Measurements from ENCODE around the gene WWC1. TPM values are rescaled to one million over a fixed set of nuclear protein-coding genes. Genes with fewer than 3 reads are reported as not detected.

Gene WWC1
- total RNA-seq, 2 donors from 2014 or later = 45.3 to 52.6 TPM

DNA sequence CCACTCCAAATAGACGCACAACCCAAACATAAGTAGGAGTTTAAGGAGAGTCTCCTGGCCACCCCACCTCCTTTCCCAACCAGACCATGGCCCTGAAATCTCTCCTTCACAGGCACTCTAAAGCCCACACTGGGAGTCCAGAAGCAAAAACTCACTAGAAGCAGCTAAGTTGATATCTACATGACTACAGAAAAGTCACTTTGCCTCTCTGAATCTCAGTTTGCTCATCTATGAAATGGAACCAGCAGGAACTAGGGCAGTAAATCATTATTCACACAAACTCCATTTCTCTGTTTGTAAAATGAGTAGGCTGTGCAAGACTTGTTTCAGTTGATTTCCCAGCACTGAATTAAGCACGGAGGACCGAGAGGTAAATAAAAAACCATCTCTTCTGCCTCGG, 4.1 kb upstream of the WWC1 start:
- intact Hi-C loops (cut with DNase I) = no loop called here
- H3K27ac ChIP-seq = peak overlapping the region in 1 of 2 donors; percentile 84
- no peaks in the 10 kb centered on the region for H3K36me3 ChIP-seq
- DNase-seq (ENCODE audit: low spot score) = no peak
- TF ChIP-seq POLR2A (IDR thresholded peaks at IDR 0.05) = no peak
- no peak for TF ChIP-seq POLR2AphosphoS5 (IDR thresholded peaks at IDR 0.05)
- TF ChIP-seq, protein P1, sequence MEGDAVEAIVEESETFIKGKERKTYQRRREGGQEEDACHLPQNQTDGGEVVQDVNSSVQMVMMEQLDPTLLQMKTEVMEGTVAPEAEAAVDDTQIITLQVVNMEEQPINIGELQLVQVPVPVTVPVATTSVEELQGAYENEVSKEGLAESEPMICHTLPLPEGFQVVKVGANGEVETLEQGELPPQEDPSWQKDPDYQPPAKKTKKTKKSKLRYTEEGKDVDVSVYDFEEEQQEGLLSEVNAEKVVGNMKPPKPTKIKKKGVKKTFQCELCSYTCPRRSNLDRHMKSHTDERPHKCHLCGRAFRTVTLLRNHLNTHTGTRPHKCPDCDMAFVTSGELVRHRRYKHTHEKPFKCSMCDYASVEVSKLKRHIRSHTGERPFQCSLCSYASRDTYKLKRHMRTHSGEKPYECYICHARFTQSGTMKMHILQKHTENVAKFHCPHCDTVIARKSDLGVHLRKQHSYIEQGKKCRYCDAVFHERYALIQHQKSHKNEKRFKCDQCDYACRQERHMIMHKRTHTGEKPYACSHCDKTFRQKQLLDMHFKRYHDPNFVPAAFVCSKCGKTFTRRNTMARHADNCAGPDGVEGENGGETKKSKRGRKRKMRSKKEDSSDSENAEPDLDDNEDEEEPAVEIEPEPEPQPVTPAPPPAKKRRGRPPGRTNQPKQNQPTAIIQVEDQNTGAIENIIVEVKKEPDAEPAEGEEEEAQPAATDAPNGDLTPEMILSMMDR (IDR thresholded peaks at IDR 0.05) = no peak
- no peak overlapping the region for H3K4me3 ChIP-seq
- no peaks in the 10 kb centered on the region for H3K4me1 ChIP-seq (replicated peaks)
- no peaks in the 10 kb centered on the region for H3K27me3 ChIP-seq (replicated peaks; ENCODE audit: insufficient read depth)
- 95% methylated on average over 4 of the region's 4 CpGs for WGBS
- no peaks in the 10 kb centered on the region for H3K9me3 ChIP-seq

- no peaks in the 10 kb centered on the region for H3K9me3 ChIP-seq
- peak; percentile 90 for DNase-seq (ENCODE audit: low spot score)
- peak overlapping the region; percentile 84 to 90 for H3K27ac ChIP-seq
- peak overlapping the region; percentile 1 to 7 for H3K4me3 ChIP-seq
- intact Hi-C loops (cut with DNase I) = no loop called here
- no peaks in the 10 kb centered on the region for H3K36me3 ChIP-seq
- 41% methylated on average over 22 of the region's 22 CpGs for WGBS
- no peaks in the 10 kb centered on the region for H3K4me1 ChIP-seq (replicated peaks)
- TF ChIP-seq POLR2AphosphoS5 (IDR thresholded peaks at IDR 0.05) = peak; percentile 95
- peak; percentile 33 for TF ChIP-seq POLR2A (IDR thresholded peaks at IDR 0.05)
- TF ChIP-seq, protein P1 (IDR thresholded peaks at IDR 0.05) = peak in 2 of 4 experiments; percentile 17 to 19
- no peaks in the 10 kb centered on the region for H3K27me3 ChIP-seq (replicated peaks; ENCODE audit: insufficient read depth)
These were observed 2.8 kb upstream of the WWC1 start for GRCh38 chr5:168288349-168289245.

DNA sequence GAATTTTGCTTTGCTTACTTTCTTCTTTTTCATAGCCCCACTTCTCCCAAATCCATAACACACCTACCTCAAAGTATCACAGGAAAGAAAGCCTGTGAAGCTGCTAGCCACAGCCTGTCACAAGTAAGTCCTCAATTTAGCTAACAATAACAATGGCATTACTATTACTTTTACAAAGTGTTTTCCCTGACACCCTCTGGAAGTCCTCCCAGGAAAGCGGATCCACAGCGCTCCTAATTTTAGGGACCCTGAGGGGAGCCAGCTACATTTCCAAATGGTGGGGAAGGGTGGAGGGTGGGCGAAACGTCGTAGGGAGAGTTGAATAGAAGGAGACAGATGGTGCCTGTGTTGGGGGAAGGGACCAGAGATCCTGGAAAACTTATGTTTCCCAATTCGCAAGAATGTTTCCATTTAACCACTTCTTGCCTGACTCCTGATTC, 523 bp upstream of the WWC1 start:
- Histone ChIP-seq H3K4me3 (peak overlapping the region; percentile 50 to 68), H3K36me3 (no peaks in the 10 kb centered on the region), H3K9me3 (no peaks in the 10 kb centered on the region), H3K4me1 (replicated peaks) (no peaks in the 10 kb centered on the region), H3K27me3 (replicated peaks; ENCODE audit: insufficient read depth) (no peaks in the 10 kb centered on the region), H3K27ac (peak overlapping the region; percentile 84 to 90)
- intact Hi-C loops (cut with DNase I) = no loop called here
- WGBS = 10% methylated on average over 6 of the region's 6 CpGs
- no peak for DNase-seq (ENCODE audit: low spot score)
- TF ChIP-seq POLR2AphosphoS5 (IDR thresholded peaks at IDR 0.05) (no peak), POLR2A (IDR thresholded peaks at IDR 0.05) (no peak)
- TF ChIP-seq, protein P1 (IDR thresholded peaks at IDR 0.05) = no peak

- Histone ChIP-seq H3K27me3 (replicated peaks; ENCODE audit: insufficient read depth) (no peaks in the 10 kb centered on the region), H3K27ac (peak overlapping the region; percentile 82 to 84), H3K36me3 (no peaks in the 10 kb centered on the region), H3K9me3 (no peaks in the 10 kb centered on the region), H3K4me3 (peak overlapping the region; percentile 50 to 68), H3K4me1 (replicated peaks) (no peaks in the 10 kb centered on the region)
- intact Hi-C loops (cut with DNase I) = no loop called here
- TF ChIP-seq POLR2AphosphoS5 (IDR thresholded peaks at IDR 0.05) (no peak), POLR2A (IDR thresholded peaks at IDR 0.05) (no peak)
- TF ChIP-seq, protein P1 (IDR thresholded peaks at IDR 0.05) = no peak
- 5% methylated on average over 26 of the region's 64 CpGs for WGBS
- DNase-seq (ENCODE audit: low spot score) = no peak
These were observed 730 bp downstream of the WWC1 start for GRCh38 chr5:168291964-168292785.
